GM21576 (cell line): Measurements from ENCODE around the gene ENDOG.
"Not testable (repeated sequence)": the region's sequence is repeated elsewhere in the genome, so short reads cannot be mapped to it uniquely, and the experiment has no call there.

ENCODE experiments used
- ATAC-seq: cut with Tn5 transposase; IDR thresholded peaks from one replicate; pipeline ENCODE4 v1.9.1; 2021; ENCODE audit warnings: mild to moderate bottlenecking, moderate library complexity; ENCODE audit not compliant: unreplicated experiment

The ENDOG gene

DNA sequence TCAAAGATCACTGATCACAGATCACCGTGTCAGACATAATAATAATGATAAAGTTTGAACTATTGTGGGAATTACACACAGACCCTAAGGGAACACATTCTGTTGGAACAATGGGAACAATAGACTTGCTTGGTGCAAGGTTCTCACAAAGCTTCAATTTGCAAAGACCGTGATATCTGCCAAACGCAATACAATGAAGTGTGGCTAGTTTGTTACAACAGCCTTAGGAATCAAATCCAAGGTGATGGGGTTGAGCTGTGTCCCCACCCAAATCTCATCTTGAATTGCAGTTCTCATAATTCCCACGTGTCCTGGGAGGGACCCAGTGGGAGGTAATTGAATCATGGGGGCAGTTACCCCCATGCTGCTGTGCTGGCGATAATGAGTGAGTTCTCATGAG is 42.6 kb downstream of the ENDOG start:
- ATAC-seq, result no peak

DNA sequence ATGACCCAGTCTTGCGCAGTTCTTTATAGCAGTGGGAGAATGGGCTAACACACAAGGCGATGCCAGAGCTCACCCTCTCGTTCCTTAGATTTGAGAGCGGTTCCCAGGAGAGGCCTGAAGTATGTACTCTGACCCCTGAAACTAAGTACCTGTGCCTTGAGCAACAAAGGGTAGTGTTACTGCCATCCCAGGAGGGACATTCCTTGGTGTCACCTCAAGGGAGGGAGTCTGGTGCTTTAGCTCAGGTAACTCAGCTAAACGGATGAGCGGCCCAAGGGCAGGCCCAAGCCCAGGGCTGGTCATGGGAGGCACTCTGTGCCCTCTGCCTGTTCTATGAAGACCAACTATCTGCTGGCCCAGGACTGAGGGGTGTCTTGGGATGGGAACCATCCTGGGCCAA is 43.2 kb downstream of the ENDOG start:
- ATAC-seq, result no peak

DNA sequence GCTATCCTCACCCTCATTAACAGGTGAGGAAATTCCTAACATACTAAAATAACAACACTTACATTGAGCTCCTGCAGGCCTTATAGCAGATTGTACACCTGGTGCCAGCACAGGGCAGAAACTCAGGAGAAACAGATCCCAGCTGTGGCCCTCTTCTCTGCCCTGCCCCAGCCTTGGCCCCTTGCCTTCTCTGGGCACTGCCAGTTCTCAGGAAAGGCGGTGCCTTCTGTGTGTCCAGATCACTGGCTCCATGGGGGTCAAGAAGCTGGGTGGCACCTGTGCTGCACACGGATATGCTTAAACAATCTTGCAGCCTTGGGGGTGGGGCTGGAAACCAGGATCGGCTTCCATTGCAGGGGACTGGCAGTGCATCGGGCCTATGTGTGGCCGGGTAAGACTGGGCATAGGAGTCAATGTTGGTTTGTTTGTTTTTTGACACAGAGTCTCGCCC is 44.1 kb downstream of the ENDOG start:
- no peak for ATAC-seq

DNA sequence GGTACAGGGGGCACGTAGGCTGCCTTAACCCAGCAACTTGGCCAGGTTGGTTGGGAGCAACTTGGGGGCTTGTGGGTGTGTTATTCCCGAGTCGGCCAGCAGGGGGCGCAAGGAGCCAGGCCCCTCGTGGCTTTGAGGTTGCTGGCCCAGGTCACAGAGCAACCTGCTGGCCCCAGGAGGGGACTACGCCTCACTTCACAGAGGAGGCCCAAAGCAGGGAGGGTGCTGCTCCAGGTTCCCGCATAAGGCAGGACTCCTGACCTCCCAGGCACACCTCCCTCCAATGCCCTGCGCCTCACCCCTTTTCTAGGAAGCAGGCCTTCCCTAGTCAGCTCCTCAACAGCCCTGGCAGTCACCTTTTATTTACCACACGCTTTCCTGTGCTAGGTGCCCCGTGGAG is 45.3 kb downstream of the ENDOG start:
- ATAC-seq, result peak; percentile 53

DNA sequence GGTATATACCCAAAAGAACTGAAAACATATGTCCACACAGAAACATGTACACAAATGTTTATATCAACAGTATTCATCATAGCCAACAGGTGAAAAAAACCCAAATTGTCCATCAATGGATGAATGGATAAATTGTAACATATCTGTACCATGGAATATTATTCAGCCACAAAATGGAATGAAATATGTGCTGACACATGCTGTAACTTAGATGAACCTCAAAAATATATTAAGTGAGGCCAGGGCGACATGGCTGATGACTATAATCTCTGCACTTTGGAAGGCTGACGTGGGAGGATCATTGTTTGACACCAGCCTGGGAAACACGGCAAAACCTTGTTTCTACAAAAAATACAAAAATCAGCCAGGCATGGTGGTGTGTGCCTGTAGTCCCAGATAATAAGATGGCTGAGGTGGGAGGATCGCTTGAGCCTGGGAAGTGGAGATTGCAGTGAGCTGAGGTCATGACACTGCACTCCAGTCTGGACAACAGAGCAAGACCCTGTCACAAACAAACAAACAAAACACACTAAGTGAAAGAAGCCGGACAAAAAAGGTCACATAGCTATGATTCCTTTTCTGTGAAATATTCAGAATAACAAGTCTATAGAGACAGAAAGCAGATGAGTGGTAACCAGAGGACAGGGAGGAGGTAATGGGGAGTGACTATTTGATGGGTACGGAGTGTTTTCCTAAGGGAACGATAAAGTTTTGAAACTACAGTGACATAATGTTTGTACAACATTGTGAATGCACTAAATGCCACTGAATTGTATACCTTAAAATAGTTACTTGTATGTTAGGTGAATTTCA is 52.0 kb downstream of the ENDOG start:
- ATAC-seq, result no peak

DNA sequence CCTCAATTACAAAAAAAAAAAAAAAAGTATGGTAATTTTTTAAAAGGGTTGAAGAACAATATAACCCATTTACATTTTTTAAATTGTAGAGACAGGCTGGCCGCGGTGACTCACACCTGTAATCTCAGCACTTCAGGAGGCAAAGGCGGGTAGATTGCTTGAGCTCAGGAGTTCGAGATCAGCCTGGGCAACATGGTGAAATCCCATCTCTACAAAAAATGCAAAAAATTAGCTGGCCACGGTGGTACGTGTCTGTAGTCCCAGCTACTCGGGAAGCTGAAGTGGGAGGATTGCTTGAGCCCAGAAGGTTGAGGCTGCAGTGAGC is 52.6 kb downstream of the ENDOG start:
- ATAC-seq, result not testable (repeated sequence)
